Ramos (cell line): Measurements from ENCODE around the gene DVL3.
"Not testable (repeated sequence)": the region's sequence is repeated elsewhere in the genome, so short reads cannot be mapped to it uniquely, and the experiment has no call there.

Experiments used
- in situ Hi-C: fragments of 300-500 bp; cut with MboI; formaldehyde crosslinking; loops from one replicate; pipeline ENCODE4 v1.14.3; 2022; ENCODE audit warnings: low sequenced_read_pairs; ENCODE audit not compliant: unreplicated experiment

The DVL3 gene

DNA sequence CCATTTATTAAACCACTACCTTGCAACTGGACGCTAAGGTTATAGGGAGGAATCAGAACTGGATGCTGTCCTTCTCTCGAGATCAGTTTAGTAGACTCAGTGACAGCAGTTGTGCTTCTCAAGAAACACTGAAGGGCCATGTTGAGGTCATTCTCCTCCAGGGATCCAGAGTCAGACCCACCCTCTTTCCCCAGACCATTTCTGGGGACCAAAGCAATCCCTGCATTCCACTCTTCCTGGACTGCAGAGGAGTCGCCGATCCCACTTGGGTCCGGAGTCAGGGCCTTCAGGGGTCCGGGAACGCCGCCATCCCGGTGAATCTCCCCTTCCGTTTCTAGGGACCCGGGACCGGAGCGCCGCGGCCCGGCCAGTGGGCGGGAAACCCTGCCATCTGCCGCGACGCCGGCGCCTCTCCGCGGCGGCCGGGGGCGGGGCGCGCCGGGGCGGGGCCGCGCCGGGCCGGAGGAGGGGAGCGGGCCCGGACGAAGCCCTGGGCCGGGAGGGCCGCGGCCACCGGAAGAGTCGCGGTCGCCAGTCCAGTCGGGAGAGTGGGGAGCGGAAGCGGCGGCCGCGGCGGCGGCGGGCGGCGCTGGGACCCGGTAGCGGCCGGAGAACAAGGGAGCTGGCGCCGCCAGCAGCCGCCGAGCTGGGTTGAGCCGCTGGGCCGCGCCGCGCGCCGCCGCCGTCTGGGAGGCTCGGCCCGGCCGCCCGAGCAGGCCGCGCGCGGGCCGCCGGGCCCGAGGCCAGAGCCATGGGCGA lies at the start of gene DVL3:
TSS of gene DVL3 (plus strand) at position 493 of the 759 bp plus-strand sequence. CDS start at position 752, 259 bp downstream.
- in situ Hi-C loops = no loop called here

DNA sequence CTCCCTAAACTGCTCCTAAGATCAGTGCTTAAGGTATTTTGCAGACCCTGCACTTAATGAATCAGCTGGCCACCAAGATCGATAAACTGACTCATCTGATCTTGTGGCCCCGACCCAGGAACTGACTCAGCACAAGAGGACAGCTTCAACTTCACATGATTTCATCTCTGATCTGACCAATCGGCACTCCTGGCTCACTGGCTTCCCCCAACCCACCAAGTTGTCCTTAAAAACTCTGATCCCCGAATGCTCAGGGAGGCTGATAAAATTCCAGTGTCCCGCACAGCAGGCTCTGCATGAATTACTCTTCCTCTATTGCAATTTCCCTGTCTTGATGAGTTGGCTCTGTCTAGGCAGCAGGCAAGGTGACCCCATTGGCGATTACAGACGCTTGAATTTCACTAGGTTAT lies 44.9 kb upstream of the DVL3 start:
- in situ Hi-C loops = no loop called here

DNA sequence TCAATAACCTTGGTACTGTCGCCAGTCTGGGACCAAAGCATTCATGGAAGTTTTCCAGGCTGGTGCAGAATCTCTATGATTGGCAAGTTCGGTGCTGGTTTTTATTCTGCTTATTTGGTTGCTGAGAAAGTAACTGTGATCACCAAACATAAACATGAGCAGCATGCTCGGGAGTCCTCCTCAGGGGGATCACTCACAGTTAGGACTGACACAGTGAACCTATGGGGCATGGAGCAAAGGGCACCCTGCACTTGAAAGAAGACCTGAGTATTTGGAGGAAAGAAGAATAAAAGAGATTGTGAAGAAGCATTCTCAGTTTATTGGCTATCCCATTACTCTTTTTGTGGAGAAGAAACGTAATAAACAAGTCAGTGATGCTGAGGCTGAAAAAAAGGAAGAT lies 39.2 kb upstream of the DVL3 start:
- in situ Hi-C loops = no loop called here

DNA sequence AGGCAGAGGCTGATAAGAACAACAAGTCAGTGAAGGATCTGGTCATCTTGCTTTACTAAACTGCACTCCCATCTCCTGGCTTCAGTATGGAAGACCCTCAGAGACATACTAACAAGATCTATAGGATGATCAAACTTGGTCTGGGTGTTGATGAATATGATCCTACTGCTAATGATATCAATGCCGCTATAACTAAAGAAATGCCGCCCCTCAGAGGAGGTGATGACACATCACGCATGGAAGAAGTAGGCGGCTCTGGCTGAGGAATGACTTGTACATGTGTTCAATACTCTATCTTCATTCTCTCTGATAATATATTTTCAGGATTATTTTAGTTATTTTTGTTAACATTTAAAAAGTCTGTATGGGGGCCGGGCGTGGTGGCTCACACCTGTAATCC lies 37.5 kb upstream of the DVL3 start:
- in situ Hi-C loops = no loop called here

DNA sequence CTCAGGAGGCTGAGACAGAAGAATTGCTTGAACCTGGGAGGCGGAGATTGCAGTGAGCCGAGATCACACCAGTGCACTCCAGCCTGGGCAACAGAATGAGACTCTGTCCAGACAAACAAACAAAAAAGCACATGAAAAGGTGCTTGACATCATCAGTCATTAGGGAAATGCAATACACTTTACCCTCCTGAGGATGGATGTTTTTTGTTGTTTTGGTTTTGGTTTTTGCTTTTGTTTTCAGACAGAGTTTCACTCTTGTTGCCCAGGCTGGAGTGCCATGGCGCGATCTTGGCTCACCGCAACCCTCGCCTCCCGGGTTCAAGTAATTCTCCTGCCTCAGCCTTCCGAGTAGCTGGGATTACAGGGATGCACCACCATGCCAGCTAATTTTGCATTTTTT lies 34.1 kb upstream of the DVL3 start:
- in situ Hi-C loops = not testable (repeated sequence)

DNA sequence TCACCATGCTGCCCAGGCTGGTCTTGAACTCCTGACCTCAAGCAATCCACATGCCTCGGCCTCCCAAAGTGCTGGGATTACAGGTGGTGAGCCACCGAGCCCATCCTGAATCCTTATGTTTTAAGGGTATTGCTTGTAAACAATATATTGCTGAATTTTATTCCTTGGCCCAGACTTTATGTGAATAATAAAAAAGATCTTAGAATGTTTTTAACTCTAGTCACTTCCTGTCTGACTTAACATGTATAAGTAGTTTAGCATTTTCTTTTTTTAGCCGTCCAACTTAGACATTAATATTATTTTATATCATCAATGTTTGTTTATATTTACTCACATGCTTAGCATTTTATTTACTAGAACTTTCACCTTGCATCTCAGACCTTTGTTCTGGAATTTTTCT lies 29.2 kb upstream of the DVL3 start:
- in situ Hi-C loops = no loop called here

DNA sequence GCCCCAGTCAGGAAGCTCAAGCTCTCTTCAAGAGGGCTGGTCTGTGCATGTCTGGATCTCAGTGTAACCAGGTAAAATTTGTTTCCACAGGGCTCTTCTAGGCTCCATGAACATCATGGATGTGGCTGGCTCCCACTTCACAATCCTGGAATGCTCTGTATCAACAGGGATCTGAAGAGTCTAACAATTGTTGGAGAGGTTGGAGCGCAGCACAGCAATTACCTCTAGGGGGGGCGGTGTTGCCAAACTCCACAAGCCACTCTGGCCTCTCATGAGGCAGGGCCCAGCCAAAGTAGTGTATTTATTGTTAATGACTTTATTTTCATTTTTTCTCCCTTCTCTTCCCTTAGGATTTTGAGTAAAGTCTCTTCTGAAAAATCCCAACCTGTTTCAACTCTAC lies 26.2 kb upstream of the DVL3 start:
- in situ Hi-C loops = no loop called here

DNA sequence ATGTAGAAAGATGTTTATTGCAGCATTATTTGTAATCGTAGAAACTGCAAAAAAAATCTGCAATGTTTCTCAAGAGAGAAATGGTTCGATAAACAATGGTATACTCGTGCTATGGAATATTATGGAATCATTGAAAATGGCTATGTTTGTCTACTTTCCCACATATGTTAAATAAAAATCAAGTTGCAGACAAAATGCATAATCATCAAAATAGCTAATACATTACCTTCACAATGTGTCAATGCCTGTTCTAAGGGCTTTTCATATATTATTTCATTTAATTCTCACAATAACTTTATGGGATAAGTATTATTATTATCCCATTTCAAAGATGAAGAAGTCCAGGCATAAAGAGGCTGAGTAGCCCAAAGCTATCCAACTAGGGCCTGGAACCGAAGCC lies 22.2 kb upstream of the DVL3 start:
- in situ Hi-C loops = no loop called here

DNA sequence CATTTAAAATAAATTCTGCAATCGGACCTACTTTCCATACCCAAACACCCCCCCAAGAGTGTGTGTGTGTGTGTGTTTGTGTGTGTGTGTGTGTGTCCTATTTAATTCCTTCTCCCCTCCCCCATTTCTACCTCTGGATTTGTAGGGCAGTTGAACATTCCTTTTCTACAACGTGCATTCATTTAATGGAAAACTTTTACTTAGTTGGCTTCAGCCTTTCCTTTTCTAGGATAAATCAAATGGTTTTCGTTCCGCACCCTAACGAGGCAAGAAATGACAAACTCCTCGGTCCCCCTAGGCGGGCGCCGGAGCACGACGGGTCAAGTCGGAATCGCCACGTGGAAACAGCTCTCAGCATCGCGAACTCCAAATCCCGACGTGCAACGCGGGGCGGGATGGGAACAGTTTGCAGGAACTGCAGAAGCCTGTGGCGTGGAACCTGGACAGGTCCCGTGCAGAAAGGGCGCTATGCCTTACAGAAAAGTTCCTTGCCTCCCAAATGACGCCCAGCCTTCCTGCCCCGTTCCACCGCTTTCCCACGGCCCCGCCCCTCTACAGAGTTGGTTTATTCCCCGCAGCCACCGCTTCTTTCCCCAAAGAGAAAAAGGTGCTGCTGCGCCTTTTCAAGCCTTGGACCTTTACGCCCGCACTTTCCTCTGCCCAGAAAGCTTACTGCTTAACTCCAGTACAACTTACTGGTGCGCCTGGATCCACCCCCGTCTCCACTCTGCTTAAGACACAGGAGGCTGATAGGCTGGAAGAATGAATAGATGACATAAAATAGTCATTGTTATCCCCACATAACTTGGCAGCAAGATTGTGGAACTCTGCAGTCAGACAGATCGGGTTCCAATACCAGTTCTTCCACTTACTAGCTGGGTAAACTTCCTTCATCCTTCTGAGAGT lies 21.1 kb upstream of the DVL3 start:
- in situ Hi-C loops = no loop called here

DNA sequence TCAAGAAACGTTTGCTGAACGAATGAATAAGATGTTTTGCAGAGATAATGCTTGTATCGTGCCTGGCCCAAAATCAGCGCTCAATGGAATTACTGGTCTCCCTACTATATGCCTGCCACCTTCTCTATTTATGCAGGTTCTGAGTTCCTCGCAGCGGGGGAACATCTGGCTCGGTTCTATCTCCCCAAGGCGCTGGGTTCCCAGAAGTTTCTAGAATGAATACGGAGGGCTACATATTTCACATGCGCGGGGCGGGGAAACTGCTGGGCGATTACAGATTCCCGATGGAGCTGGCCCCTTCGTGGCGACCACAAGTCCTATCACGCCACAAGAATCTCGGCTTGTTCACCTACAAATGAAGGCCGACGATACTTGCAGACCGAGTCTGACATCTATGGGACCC lies 20.4 kb upstream of the DVL3 start:
- in situ Hi-C loops = no loop called here

DNA sequence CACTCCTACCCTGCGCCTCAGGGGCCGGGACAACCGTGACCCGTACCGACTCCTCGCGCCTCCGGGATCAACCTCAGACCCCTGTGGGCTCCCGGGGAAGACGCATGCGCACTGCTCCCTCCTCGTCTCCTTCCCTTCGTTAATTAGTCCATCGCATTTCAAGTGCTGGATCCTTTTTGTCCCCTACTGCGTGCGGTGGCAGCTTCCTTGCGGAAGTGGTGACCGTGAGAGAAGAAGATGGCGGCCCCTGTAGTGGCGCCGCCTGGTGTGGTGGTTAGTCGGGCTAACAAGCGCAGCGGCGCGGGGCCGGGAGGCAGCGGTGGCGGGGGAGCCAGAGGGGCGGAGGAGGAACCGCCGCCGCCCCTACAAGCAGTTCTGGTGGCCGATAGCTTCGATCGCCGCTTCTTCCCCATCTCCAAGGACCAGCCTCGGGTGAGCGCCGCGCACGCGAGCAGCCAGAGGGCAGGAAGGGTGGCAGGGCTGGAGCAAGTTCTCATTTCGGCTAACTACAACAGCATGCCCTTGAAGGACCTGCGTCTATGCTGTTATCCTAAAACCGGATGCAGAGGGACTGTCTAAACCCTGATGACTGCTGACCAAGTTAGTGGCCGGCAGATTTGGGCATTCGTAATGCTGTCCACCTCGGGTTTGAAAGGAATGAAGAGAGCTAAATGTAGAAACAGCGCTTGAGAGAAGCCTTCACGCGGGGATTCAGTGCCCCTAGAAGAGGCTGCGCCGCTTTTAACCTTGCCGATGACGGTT lies 19.8 kb upstream of the DVL3 start, which contains the start of gene EIF2B5:
TSS of gene EIF2B5 (plus strand) at position 210 of the 762 bp plus-strand sequence. CDS start at position 238, 28 bp downstream.
- in situ Hi-C loops = no loop called here

DNA sequence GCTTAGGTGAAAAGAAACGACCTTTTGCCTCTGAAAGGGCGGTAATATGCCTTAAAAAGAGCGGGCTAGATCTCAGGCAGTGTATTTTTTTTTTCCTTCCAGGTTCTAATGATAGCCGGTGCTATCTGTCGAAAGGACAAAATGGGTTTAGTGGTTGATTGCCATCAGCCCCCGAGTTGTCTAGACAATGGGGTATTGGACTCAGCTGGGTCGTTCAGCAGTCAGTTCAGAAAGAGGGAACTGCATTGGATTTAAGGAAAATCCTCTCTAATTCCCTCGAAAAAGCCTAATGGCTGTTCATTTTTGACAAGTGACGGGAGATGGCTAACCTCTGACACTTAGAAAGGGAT lies 19.3 kb upstream of the DVL3 start:
- in situ Hi-C loops = no loop called here

DNA sequence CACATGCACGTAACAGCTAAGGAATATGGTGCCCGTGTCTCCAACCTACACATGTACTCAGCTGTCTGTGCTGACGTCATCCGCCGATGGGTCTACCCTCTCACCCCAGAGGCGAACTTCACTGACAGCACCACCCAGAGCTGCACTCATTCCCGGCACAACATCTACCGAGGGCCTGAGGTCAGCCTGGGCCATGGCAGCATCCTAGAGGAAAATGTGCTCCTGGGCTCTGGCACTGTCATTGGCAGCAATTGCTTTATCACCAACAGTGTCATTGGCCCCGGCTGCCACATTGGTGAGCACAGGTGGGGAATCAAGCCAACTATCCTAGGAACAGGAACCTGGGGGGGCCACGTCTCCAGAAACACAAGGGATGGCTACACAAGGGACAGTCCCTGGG lies 14.7 kb upstream of the DVL3 start:
- in situ Hi-C loops = no loop called here

DNA sequence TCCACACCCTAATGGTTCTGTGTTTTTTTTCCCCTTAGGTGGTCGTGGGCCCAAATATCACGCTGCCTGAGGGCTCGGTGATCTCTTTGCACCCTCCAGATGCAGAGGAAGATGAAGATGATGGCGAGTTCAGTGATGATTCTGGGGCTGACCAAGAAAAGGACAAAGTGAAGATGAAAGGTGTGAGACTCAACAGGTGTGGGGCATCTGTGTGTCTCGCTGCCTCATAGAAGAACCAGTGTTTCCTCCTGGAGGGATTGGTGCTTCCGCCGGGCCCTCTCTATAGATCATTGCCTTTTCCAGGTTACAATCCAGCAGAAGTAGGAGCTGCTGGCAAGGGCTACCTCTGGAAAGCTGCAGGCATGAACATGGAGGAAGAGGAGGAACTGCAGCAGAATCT lies 13.0 kb upstream of the DVL3 start:
- in situ Hi-C loops = no loop called here

DNA sequence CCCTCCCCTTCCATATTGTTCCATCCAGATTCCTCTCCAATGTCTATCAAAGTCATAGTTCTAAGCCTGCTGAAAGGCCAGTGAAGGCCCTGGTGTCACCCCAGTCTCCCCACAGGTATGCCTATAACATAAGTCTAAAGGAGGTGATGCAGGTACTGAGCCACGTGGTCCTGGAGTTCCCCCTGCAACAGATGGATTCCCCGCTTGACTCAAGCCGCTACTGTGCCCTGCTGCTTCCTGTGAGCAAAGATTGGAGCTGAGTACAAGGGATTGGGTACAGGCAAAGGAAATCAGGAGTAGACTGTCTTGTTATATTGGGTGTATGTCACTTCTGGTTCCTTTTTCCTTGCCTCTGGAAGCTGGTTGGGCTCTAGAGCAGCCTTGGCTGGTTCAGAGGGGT lies 11.8 kb upstream of the DVL3 start:
- in situ Hi-C loops = no loop called here

DNA sequence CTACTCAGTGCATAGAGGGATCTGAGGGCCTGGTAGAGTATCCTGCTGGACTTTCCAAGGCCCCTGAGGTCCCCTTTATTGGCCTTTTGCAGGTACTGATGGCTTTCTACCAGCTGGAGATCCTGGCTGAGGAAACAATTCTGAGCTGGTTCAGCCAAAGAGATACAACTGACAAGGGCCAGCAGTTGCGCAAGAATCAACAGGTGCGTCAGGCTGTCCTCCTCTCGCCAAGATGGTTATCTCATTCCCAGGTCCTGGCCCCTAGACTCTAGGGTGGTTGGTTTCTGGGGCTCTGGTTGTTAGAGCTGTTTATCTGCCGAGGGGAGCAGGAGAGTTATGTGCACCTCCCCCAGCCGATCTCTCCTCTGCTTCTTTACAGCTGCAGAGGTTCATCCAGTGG lies 10.7 kb upstream of the DVL3 start:
- in situ Hi-C loops = no loop called here

DNA sequence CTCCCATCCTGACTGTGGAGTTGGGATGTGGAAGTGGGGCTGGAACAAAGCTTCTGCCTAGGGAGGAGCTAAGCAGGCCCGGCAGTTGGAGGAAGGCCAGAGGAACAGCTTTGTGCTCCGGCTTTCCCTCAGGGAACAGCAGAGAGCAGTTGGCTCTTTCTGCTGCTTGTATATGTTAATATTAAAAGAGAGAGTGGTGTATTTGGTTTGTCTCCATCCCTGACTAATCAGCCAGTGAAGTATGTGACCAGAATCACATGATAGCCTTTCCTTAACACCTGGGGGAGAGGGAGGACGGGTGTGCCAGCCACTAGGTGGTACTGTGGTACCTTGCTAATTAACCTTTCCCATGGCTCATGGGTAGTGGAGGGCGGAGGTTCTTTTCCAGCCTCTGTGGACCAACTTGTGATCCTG lies 10.1 kb upstream of the DVL3 start:
- in situ Hi-C loops = no loop called here

DNA sequence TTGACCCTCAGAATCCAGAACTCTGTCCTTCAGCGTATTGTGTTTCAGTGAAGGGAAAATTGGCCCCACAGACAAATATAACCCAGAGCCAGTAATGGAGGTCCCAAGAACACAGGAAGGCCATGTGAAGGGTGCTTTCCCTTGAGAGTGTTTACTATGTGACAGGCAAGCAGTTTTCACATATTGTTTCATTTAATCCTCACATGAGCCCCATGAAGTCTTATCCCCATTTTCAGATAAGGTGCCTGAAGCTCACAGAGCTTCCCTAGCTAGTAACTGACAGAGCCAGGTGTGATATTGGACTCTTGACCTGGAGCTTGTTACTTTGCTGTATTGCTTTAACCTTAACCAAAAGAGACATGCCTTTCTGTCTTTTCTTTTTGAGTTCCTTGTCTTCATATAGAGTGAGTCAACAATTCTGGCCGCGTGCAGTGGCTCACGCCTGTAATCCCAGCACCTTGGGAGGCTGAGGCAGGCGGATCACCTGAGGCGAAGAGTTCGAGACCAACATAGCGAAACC lies 9.4 kb upstream of the DVL3 start:
- in situ Hi-C loops = no loop called here

DNA sequence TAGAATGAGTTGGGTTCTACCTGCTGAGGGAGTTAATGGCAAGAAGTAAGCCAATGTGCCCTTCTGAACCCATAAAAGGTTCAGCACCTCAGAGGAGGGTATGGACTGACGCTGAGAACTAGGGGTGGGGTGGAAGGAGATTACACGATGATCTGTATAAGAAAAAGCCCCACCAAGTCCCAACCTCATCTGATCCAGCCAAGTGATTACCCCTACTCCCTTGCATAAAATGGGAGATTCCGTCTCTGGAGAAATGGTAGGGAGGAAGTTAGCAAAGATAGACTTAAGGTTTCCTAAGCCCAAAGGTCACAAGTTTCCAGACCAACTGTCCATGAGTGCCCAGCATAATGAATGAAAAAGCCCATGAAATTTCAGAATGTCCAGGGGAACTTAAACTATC lies 7.1 kb upstream of the DVL3 start:
- in situ Hi-C loops = no loop called here

DNA sequence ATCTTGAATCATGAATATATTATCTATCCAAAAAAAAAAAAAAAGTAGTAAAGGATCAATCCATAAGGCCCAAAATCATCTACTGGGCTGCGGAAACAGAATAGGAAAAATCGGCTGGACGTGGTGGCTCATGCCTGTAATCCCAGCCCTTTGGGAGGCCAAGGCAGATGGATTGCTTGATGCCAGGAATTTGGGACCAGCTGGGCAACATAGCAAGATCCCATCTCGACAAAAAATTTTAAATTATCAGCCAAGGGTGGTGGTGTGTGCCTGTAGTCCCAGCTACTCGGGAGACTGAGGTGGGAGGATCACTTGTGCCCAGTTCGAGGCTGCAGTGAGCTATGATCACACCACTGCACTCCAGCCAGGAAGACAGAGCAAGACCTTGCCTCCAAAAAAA lies 6.1 kb upstream of the DVL3 start:
- in situ Hi-C loops = no loop called here

DNA sequence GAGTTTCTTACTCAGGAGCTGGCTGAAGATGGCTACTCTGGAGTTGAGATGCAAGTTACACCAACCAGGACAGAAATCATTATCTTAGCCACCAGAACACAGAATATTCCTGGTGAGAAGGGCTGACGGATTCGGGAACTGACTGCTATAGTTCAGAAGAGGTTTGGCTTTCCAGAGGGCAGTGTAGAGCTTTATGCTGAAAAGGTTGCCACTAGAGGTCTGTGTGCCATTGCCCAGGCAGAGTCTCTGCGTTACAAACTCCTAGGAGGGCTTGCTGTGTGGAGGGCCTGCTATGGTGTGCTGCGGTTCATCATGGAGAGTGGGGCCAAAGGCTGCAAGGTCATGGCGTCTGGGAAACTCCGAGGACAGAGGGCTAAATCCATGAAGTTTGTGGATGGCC lies 5.4 kb upstream of the DVL3 start:
- in situ Hi-C loops = not testable (repeated sequence)
